Erythroblast (primary cell): ENCODE results near the gene SFMBT2.

Experiments
- GATA1 ChIP-seq: IDR thresholded peaks from 2 replicates; pipeline ENCODE4 v1.6.1; 2011; ENCODE audit warnings: low read depth, mild to moderate bottlenecking, control low read depth, low read length, moderate library complexity
- POLR2A ChIP-seq: IDR thresholded peaks from 2 replicates; pipeline ENCODE4 v1.6.1; 2011; ENCODE audit warnings: mild to moderate bottlenecking, low read length

- TF ChIP-seq POLR2A (no peak), GATA1 (no peak)
Measured at GRCh38 chr10:7267142-7267541, 143.7 kb downstream of the SFMBT2 start.
